Esophagus squamous epithelium (tissue), 5 donors: ENCODE results near the gene DGCR6L. TPM values are rescaled to one million over a fixed set of nuclear protein-coding genes. Genes with fewer than 3 reads are reported as not detected.
"Not testable (repeated sequence)": the region's sequence is repeated elsewhere in the genome, so short reads cannot be mapped to it uniquely, and the experiment has no call there.

Experiments
- DNase-seq: peaks from one replicate; lab custom pipeline; 2025; lab: John Stamatoyannopoulos, UW
- H3K27ac ChIP-seq, 4 donors: fragments of 200-600 bp; sonication (generic); one replicate each; pipeline ENCODE4 v1.5.1; 2016 to 2019; ENCODE audit warnings: mild to moderate bottlenecking in 1 of 4
- H3K27me3 ChIP-seq, 4 donors: fragments of 200-600 bp; sonication (generic); 1 replicate in 3 of 4; 2 replicates in 1 of 4; pipeline versions ENCODE4 v1.5.1 to v1.6.0; 2017 to 2021; ENCODE audit warnings: antibody characterized with exemption in 1 of 4
- H3K36me3 ChIP-seq, 3 donors: fragments of 200-600 bp; sonication (generic); one replicate each; pipeline ENCODE4 v1.5.1; 2016 to 2019
- H3K4me1 ChIP-seq, 3 donors: fragments of 200-600 bp; sonication (generic); one replicate each; pipeline ENCODE4 v1.5.1; 2017 to 2019
- H3K4me3 ChIP-seq, 4 donors: fragments of 200-600 bp; sonication (generic); 1 replicate in 3 of 4; 2 replicates in 1 of 4; pipeline ENCODE4 v1.5.1; 2016 to 2019; ENCODE audit warnings: mild to moderate bottlenecking in 2 of 4, moderate library complexity in 1 of 4
- H3K9me3 ChIP-seq, 3 donors: fragments of 200-600 bp; sonication (generic); one replicate each; pipeline ENCODE4 v1.5.1; 2016 to 2019
- CTCF ChIP-seq, 6 experiments: fragments of 450-650 bp in 4 of 6; fragments of 200-600 bp in 2 of 6; sonication (generic) in 2 of 6; IDR thresholded peaks; one replicate each; pipeline ENCODE4 v1.5.1; 2016 to 2019; ENCODE audit warnings: antibody characterized with exemption in 6 of 6, mild to moderate bottlenecking in 4 of 6, moderate library complexity in 4 of 6
- POLR2A ChIP-seq, 4 donors: fragments of 450-650 bp; IDR thresholded peaks; one replicate each; pipeline ENCODE4 v1.6.1; 2017; ENCODE audit warnings: antibody characterized with exemption in 4 of 4, mild to moderate bottlenecking in 4 of 4, moderate library complexity in 3 of 4
- WGBS, 2 donors: methylation state at CpG; one replicate each; pipeline ENCODE4 v1.1.5; 2018; 5-methylcytosine and 5-hydroxymethylcytosine counted together
- intact Hi-C: fragments of 100-400 bp; cut with DNase I; formaldehyde crosslinking; loops from one replicate; pipeline ENCODE4 v1.15.0; 2022
- total RNA-seq, 4 donors: library from RNA; depleted of rRNA; stranded (reverse); fragments of >200 nt; gene quantifications; one replicate each; pipeline ENCODE4 v1.1.0, GENCODE V29; 2016
- donor health status: DM: yes; HTN: yes; CAD: no.

Gene DGCR6L
- total RNA-seq, 4 donors from 2014 or later, result 35.7 to 56.2 (median 49.2) TPM

GRCh38 chr22:20316844-20317401 is 2.9 kb downstream of the DGCR6L start:
- H3K4me3 ChIP-seq, result no peak overlapping the region
- no peak for DNase-seq
- no peak for TF ChIP-seq CTCF (IDR thresholded peaks at IDR 0.05)
- no peak for TF ChIP-seq POLR2A (IDR thresholded peaks at IDR 0.05)
- H3K4me1 ChIP-seq, result peaks cover 15 to 44% (median 27%) of the 10 kb centered on the region in 3 donors
- peaks cover 0 to 26% (median 3%) of the 10 kb centered on the region in 3 donors for H3K36me3 ChIP-seq
- intact Hi-C loops, result no loop called here
- no peak overlapping the region for H3K27ac ChIP-seq
- 85% methylated on average over 2 to 7 of the region's 8 CpGs for WGBS, 2 donors
- no peaks in the 10 kb centered on the region for H3K9me3 ChIP-seq
- H3K27me3 ChIP-seq, result no peaks in the 10 kb centered on the region

GRCh38 chr22:20316217-20316843 is 3.5 kb downstream of the DGCR6L start:
- 85 to 100% methylated on average over 3 to 5 of the region's 12 CpGs for WGBS, 2 donors
- peaks cover 0 to 26% (median 3%) of the 10 kb centered on the region in 3 donors for H3K36me3 ChIP-seq
- H3K27me3 ChIP-seq, result no peaks in the 10 kb centered on the region
- no peak for TF ChIP-seq POLR2A (IDR thresholded peaks at IDR 0.05)
- TF ChIP-seq CTCF (IDR thresholded peaks at IDR 0.05), result no peak
- H3K4me3 ChIP-seq, result no peak overlapping the region
- peaks cover 15 to 38% (median 27%) of the 10 kb centered on the region in 3 donors for H3K4me1 ChIP-seq
- intact Hi-C loops, result no loop called here
- H3K9me3 ChIP-seq, result no peaks in the 10 kb centered on the region
- H3K27ac ChIP-seq, result no peak overlapping the region
- DNase-seq, result no peak

- Histone ChIP-seq H3K36me3 (peaks cover 0 to 26% (median 3%) of the 10 kb centered on the region in 3 donors), H3K9me3 (no peaks in the 10 kb centered on the region), H3K4me1 (peaks cover 8 to 31% (median 21%) of the 10 kb centered on the region in 3 donors), H3K4me3 (no peak overlapping the region), H3K27ac (no peak overlapping the region), H3K27me3 (no peaks in the 10 kb centered on the region)
- intact Hi-C loops, result no loop called here
- TF ChIP-seq CTCF (IDR thresholded peaks at IDR 0.05) (no peak), POLR2A (IDR thresholded peaks at IDR 0.05) (no peak)
- WGBS, 2 donors, result 33% methylated on average over 1 of the region's 25 CpGs; no CpG with 5 or more reads in 1 of the 2 donors
- DNase-seq, result no peak
Measured at GRCh38 chr22:20315337-20316216, 4.3 kb downstream of the DGCR6L start.

GRCh38 chr22:20314741-20315336 is 5.0 kb downstream of the DGCR6L start:
- H3K4me1 ChIP-seq, result peaks cover 8 to 28% (median 20%) of the 10 kb centered on the region in 3 donors
- H3K27ac ChIP-seq, H3K9me3 ChIP-seq, H3K27me3 ChIP-seq, intact Hi-C loops, DNase-seq, H3K4me3 ChIP-seq: not testable (repeated sequence)
- peaks cover 0 to 26% (median 3%) of the 10 kb centered on the region in 3 donors for H3K36me3 ChIP-seq
- 89% methylated on average over 5 of the region's 12 CpGs; no CpG with 5 or more reads in 1 of the 2 donors for WGBS, 2 donors

GRCh38 chr22:20314206-20314605 is 5.7 kb downstream of the DGCR6L start:
- WGBS, 2 donors, result no CpG with 5 or more reads among the region's 5 CpGs
- peaks cover 7 to 29% (median 20%) of the 10 kb centered on the region in 3 donors for H3K4me1 ChIP-seq
- H3K9me3 ChIP-seq, H3K27ac ChIP-seq, intact Hi-C loops, DNase-seq, H3K4me3 ChIP-seq, H3K27me3 ChIP-seq: not testable (repeated sequence)
- peaks cover 0 to 26% (median 3%) of the 10 kb centered on the region in 3 donors for H3K36me3 ChIP-seq

- peaks cover 0 to 26% (median 3%) of the 10 kb centered on the region in 3 donors for H3K36me3 ChIP-seq
- intact Hi-C loops, H3K27me3 ChIP-seq, H3K9me3 ChIP-seq, DNase-seq, H3K27ac ChIP-seq, H3K4me3 ChIP-seq: not testable (repeated sequence)
- no CpG with 5 or more reads among the region's 11 CpGs for WGBS, 2 donors
- peaks cover 0 to 29% (median 12%) of the 10 kb centered on the region in 3 donors for H3K4me1 ChIP-seq
Measured at GRCh38 chr22:20313306-20314077, 6.4 kb downstream of the DGCR6L start.
